NCI-H187 (cell line): Measurements from ENCODE around the gene TRPV4.
"Not testable (repeated sequence)": the region's sequence is repeated elsewhere in the genome, so short reads cannot be mapped to it uniquely, and the experiment has no call there.

ENCODE experiments used
- DNase-seq, 2 experiments: peaks; one replicate each; lab custom pipeline; 2025; lab: John Stamatoyannopoulos, UW

The TRPV4 gene

GRCh38 chr12:109833307-109834189, at the start of gene TRPV4:
TSS of gene TRPV4 (minus strand) at chr12:109833398. CDS start at chr12:109814796, 18,602 bp downstream.
- DNase-seq: no peak

- DNase-seq: no peak
Measured at GRCh38 chr12:109881752-109882151, 48.6 kb upstream of the TRPV4 start.

DNA sequence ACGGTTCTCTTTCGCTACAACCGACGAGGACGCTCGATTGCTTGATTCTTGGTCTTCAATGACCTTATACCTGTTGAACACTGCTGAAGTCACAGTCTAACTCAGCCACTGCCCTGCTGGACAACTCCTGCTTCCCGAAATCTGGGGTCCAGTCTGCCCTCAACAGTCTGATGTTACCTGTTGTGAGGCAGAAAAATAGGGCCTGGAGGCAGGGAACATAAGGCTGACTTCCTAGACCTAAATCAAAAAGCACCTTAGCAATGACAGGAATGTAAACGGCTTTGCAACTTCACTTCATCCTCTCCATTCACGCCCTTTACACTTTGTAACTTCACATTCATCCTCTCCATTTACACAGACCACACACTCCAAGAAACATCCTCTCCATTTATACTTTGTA, 47.7 kb upstream of the TRPV4 start:
- DNase-seq: no peak

DNA sequence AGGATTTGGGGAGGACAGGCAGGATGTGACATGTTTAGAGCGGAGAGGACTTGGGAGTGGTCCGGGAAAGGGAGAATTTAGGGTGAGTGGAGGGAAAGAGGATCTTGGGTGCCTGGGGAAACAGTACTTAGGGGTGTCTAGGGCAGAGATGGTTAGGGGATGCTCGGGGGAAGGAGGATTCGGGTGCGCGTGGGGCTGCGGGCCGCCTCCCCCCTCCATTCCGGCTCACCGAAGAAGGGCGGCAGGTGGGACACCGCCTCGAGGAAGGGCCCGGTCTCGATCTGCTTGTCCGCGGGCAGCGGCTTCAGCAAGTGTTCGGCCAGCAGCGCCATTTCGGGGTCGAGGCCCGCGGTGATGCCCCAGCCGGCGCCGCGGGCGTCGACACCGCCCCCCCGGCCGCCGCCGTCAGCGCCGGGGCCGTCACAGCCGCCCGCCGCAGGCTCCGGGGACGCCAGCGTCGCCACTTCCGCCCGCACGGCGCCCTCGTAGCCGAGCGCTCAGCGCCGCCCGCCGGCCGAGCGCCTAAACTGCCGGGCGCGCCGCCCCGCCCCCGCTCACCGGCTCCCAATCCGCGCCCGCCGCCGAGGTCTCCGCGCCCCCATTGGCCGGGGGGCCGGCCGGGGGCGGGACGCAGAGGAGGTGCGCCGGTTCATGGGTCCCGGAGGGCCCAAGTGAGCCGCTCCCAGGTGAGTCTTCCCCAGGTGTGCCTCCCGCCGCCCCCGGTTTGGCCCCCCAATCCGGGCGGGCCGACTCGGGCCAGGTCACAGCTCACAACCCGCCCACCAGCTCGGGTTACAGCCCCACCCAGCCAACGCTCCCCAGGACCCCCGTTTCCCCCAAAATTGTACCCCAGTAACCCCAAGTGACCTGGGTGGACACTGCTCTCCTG, 47.1 kb upstream of the TRPV4 start, which contains the start of gene GLTP:
GLTP (minus strand) TSS at position 499 of the 889 bp plus-strand sequence; CDS start at position 332, 167 bp downstream.
- DNase-seq: peak; percentile 85 to 96

GRCh38 chr12:109879351-109880042, 46.3 kb upstream of the TRPV4 start:
- no peak for DNase-seq

GRCh38 chr12:109878749-109879148, 45.6 kb upstream of the TRPV4 start:
- no peak for DNase-seq

DNA sequence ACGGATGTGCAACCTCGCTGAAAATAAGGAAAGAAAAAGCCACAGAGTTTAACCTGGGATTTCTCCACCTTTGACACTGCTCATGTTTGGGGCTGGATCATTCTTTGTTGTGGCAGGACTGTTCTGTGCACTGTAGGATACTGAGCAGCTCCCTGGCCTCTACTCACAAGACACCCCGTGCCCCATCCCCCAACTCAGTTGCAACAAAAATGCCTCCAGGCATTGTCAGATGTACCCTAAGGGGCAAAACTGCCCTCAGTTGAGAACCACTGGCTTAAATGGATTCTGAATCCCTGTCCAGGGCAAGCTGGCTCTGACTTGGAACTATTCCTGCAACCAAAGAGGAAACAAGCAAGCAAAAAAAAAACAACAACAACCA, 45.0 kb upstream of the TRPV4 start:
- DNase-seq: no peak

DNA sequence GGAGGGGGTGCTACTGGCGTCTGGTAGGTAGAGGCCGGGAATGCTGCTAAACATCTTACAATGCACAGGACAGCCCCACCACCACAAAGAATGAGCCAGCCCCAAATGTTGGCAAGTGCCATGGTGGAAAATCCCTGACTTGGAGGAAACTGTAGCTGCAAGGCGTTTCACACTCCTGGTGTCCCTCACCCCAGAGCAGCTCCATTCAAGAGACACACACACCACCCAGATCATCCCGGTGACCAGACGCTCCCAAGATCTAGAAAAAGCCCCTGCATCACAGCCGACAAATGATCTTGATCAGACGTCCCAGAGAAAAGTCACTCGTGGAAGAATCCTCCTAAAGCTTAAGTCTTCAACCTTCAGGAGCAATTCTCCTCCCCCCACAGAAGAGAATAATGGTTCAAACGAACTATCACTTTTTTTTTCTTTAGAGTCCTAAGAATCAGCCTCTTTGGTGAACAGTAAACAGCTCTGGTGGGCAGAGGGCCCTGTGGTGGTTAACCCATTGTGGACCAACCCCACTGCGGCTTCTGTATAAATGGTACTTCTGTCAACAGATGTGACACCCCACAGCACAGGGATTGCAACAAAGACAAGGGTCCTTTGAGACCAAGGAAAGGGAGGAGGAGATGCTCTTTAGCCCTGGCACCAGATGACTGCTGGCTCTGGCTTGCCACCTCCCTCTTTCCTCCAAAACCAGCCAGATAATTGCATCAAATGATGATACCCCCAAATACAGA, 44.5 kb upstream of the TRPV4 start:
- DNase-seq: no peak

DNA sequence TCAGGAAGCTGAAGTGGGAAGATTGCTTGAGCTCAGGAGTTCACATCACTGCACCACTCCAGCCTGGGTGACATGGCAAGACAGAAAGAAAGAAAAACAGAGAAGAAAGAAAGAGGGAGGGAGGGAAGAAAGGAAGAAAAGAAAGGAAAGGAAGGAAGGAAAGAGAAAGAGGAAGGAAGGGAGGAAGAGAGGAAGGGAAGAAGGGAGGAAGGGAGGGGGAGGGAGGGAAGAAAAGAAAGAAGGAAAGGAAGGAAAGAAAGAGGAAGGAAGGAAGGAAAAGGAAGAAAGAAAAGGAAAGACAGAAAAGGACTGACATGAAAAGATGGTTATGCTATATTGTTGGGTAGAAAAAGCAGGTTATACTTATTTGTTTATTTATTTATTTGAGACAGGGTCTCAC, 43.2 kb upstream of the TRPV4 start:
- no peak for DNase-seq

- DNase-seq: peak; percentile 71 to 80
Measured at GRCh38 chr12:109875572-109876131, 42.5 kb upstream of the TRPV4 start.

- DNase-seq: no peak
Measured at GRCh38 chr12:109873653-109874052, 40.5 kb upstream of the TRPV4 start.

GRCh38 chr12:109871668-109872314, 38.6 kb upstream of the TRPV4 start:
- DNase-seq: no peak

- DNase-seq: no peak
Measured at GRCh38 chr12:109870648-109871047, 37.5 kb upstream of the TRPV4 start.

GRCh38 chr12:109868182-109869051, 35.2 kb upstream of the TRPV4 start:
- no peak for DNase-seq

GRCh38 chr12:109864916-109865315, 31.7 kb upstream of the TRPV4 start:
- DNase-seq: no peak

DNA sequence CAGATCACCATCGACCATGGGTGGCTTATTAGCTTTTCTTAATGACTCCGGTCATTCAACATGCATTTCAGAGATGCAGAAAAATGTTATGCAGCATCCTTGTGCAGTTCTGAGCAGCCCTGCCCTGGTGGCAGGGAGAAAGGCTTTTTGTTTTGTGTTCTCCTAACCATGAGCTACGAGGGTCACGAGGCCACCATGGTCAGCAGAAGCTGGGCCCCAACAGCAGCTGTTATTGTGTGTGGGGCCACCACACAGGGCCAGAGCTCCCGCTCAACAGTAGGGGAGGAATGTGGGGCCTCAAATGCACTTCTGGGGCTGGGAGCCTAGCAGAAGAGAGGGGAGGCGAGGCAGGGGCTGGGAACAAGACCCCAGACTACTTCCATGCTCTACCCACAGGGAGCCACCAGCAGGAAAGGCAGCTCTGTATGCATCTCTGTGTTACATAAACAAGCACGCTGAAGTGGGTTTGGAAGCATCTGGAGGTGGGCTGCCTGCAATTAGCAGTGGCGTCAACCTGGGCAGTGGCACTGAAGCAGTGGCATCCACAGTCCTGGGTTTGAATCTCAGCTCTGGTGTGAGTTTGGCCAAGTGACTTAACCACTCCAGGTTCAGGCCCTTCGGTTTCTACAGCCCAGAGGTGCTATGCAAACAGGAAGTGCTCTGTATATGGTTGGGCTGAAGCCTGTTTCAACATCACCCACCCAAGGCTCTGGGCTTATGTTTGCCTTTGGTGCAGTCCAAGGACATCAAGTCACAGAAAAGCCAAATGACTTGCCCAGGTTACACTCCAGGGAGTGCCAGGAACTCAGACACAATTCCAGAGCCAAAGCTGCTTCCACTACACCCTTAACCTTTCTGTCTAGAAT, 30.9 kb upstream of the TRPV4 start:
- DNase-seq: no peak

- not testable (repeated sequence) for DNase-seq
Measured at GRCh38 chr12:109862491-109862890, 29.3 kb upstream of the TRPV4 start.

DNA sequence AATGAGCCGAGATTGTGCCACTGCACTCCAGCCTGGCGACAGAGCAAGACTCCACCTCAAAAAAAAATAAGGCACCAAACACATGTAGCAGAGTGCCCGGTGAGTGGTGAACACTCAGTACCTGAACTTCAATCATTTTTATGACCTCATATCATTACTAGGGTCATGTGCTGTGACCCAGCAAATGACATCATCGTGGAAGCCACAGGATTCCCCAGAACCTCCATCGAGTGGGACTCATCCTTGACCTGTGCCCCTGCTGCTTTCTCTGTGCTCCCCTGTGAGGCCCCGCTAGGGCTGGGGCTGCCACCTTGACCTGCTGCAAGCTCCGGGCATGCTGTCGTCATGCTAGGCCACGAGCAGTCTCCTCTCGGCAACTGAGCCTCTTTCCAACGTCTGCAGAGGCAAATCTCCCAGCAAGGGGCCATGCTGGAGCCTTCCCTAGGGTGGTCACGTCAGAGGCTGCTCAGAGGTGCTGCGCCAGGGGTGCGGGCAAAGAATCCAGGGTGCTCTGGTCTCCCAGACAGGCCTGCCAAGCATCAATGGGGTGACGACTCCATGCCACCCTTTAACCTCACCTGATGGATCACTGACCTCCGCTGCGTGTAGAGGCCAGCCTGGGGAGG, 28.6 kb upstream of the TRPV4 start:
- no peak for DNase-seq
